GM23248 (cell line): ENCODE data around the gene SPACDR. TPM values are rescaled to one million over a fixed set of nuclear protein-coding genes. Genes with fewer than 3 reads are reported as not detected.

Experiments used
- DNase-seq: peaks from one replicate; pipeline ENCODE4 v3.0.0-alpha.2; 2015
- H2AFZ ChIP-seq: fragments of 200-600 bp; sonication (generic); 2 replicates; pipeline ENCODE4 v1.6.1; 2016; ENCODE audit warnings: antibody characterized with exemption
- H3F3A ChIP-seq: fragments of 200-600 bp; sonication (generic); 2 replicates; pipeline ENCODE4 v1.6.1; 2016; ENCODE audit warnings: mild to moderate bottlenecking, antibody characterized with exemption, mixed run types; ENCODE audit not compliant: insufficient read depth
- H3K27ac ChIP-seq: fragments of 200-600 bp; sonication (generic); 2 replicates; pipeline ENCODE4 v1.5.1; 2016; ENCODE audit warnings: mild to moderate bottlenecking
- H3K27me3 ChIP-seq: fragments of 200-600 bp; sonication (generic); replicated peaks from 2 replicates; pipeline ENCODE4 v1.6.1; 2016; ENCODE audit warnings: mild to moderate bottlenecking; ENCODE audit not compliant: insufficient read depth
- H3K36me3 ChIP-seq: fragments of 200-600 bp; sonication (generic); 2 replicates; pipeline ENCODE4 v1.6.1; 2016; ENCODE audit warnings: low read depth, mild to moderate bottlenecking
- H3K4me1 ChIP-seq: fragments of 200-600 bp; sonication (generic); 2 replicates; pipeline ENCODE4 v1.6.1; 2016; ENCODE audit warnings: mild to moderate bottlenecking; ENCODE audit not compliant: insufficient read depth
- H3K4me2 ChIP-seq: fragments of 200-600 bp; sonication (generic); one replicate; pipeline ENCODE4 v1.6.1; 2016; ENCODE audit warnings: mild to moderate bottlenecking; ENCODE audit not compliant: unreplicated experiment
- H3K4me3 ChIP-seq: fragments of 200-600 bp; sonication (generic); 2 replicates; pipeline ENCODE4 v1.5.1; 2016; ENCODE audit warnings: mild to moderate bottlenecking
- H3K79me2 ChIP-seq: fragments of 200-600 bp; sonication (generic); 2 replicates; pipeline ENCODE4 v1.6.1; 2016; ENCODE audit warnings: mild to moderate bottlenecking; ENCODE audit not compliant: insufficient read depth
- H3K9ac ChIP-seq: fragments of 200-600 bp; sonication (generic); 2 replicates; pipeline ENCODE4 v1.6.1; 2016; ENCODE audit warnings: mild to moderate bottlenecking
- H3K9me2 ChIP-seq: fragments of 200-600 bp; sonication (generic); 2 replicates; pipeline ENCODE4 v1.6.1; 2016; ENCODE audit warnings: mixed run types, mild to moderate bottlenecking, moderate library complexity; ENCODE audit not compliant: insufficient read depth
- H3K9me3 ChIP-seq: fragments of 200-600 bp; sonication (generic); one replicate; pipeline ENCODE4 v1.6.1; 2017; ENCODE audit warnings: low read depth
- H4K20me1 ChIP-seq: fragments of 200-600 bp; sonication (generic); 2 replicates; pipeline ENCODE4 v1.6.0; 2016; ENCODE audit not compliant: insufficient read depth
- EZH2 ChIP-seq: fragments of 200-600 bp; sonication (generic); IDR thresholded peaks from 2 replicates; pipeline ENCODE4 v1.6.1; 2018; ENCODE audit warnings: antibody characterized with exemption, mild to moderate bottlenecking; ENCODE audit not compliant: insufficient read depth, poor library complexity, severe bottlenecking
- EZH2phosphoT487 ChIP-seq: fragments of 200-600 bp; sonication (generic); IDR thresholded peaks from 2 replicates; pipeline ENCODE4 v1.6.1; 2018; ENCODE audit warnings: antibody characterized with exemption, moderate library complexity, mild to moderate bottlenecking, low read depth; ENCODE audit not compliant: insufficient read depth
- WGBS, 2 experiments: methylation state at CpG; one replicate each; pipeline ENCODE4 v1.1.6; 2015 to 2017; ENCODE audit warnings: low lambda C conversion rate in 2 of 2, low coverage in 1 of 2; ENCODE audit errors: missing lambda C conversion rate in 2 of 2; 5-methylcytosine and 5-hydroxymethylcytosine counted together
- in situ Hi-C: fragments of 300-500 bp; cut with MboI; formaldehyde crosslinking; loops from 2 replicates; pipeline ENCODE4 v1.15.0; 2020
- polyA plus RNA-seq: library from polyadenylated mRNA; unstranded; fragments of >200 nt; fragmentation: Nextera tagmentation; extraction: Ambion mirVana; gene quantifications from 2 replicates; pipeline ENCODE4 v1.2.1, GENCODE V29; 2016
- total RNA-seq: library from RNA; depleted of rRNA; stranded (reverse); fragments of >200 nt; shearing (Covaris generic); gene quantifications from 2 replicates; pipeline ENCODE4 v1.2.3, GENCODE V29; 2014

Gene SPACDR
- total and polyA plus RNA-seq, 2 experiments from 2014 or later = 0.50 TPM; not detected in 1

GRCh38 chr7:100486753-100487446 is 22.8 kb upstream of the SPACDR start:
- no peaks in the 10 kb centered on the region for H3K36me3 ChIP-seq
- no peak overlapping the region for H3K27ac ChIP-seq
- no peak overlapping the region for H3K9ac ChIP-seq
- H3K9me2 ChIP-seq = no peaks in the 10 kb centered on the region
- no peaks in the 10 kb centered on the region for H3K27me3 ChIP-seq
- in situ Hi-C loops = no loop called here
- H3K4me3 ChIP-seq = no peak overlapping the region
- DNase-seq = peak; percentile 30
- H3F3A ChIP-seq = 0 out of 2 replicates have a peak, but pooled peaks cover 4% of the 10 kb centered on the region
- TF ChIP-seq EZH2 = no peak
- TF ChIP-seq EZH2phosphoT487 = no peak
- no peaks in the 10 kb centered on the region for H3K4me1 ChIP-seq
- H2AFZ ChIP-seq = no peak overlapping the region
- no peaks in the 10 kb centered on the region for H4K20me1 ChIP-seq
- 86 to 87% methylated on average over 9 to 28 of the region's 30 CpGs for WGBS, 2 experiments
- H3K4me2 ChIP-seq = no peak overlapping the region
- no peaks in the 10 kb centered on the region for H3K79me2 ChIP-seq
- H3K9me3 ChIP-seq = no peaks in the 10 kb centered on the region

DNA sequence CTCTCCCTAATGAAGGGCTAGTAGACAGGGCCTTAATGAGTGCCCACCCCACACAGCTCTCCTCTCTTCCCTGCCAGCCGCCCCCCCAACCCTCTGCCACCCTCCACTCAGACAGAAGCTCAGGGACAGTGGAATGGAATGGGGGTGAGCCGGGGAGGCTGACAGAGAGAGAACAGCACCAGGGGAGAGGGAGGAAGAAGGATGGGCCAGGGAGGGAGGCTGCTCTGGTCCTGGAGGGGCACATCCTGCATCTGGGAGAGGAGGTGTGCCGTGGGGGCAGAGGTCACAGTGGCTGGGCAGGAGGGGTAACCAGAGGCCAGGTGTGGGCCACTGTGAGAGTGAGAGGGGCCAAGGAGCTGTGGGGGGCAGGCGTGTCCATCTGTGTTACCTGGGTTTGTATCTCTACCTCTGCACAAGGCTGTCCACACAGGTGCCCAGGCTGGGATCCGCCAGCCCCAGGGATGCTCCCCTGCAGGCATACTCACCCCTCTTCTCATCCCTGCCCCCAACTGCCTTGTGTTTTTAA is 22.1 kb upstream of the SPACDR start:
- TF ChIP-seq EZH2phosphoT487 (no peak), EZH2 (no peak)
- no peak overlapping the region for H3K9ac ChIP-seq
- no peaks in the 10 kb centered on the region for H4K20me1 ChIP-seq
- H3K4me3 ChIP-seq = no peak overlapping the region
- H3K9me2 ChIP-seq = no peaks in the 10 kb centered on the region
- no peaks in the 10 kb centered on the region for H3K79me2 ChIP-seq
- 0 out of 2 replicates have a peak, but pooled peaks cover 4% of the 10 kb centered on the region for H3F3A ChIP-seq
- in situ Hi-C loops = no loop called here
- WGBS, 2 experiments = 93 to 97% methylated on average over 5 of the region's 5 CpGs
- no peaks in the 10 kb centered on the region for H3K4me1 ChIP-seq
- no peaks in the 10 kb centered on the region for H3K9me3 ChIP-seq
- H3K36me3 ChIP-seq = no peaks in the 10 kb centered on the region
- H3K4me2 ChIP-seq = no peak overlapping the region
- H3K27me3 ChIP-seq = no peaks in the 10 kb centered on the region
- no peak for DNase-seq
- H2AFZ ChIP-seq = no peak overlapping the region
- H3K27ac ChIP-seq = no peak overlapping the region

- Histone ChIP-seq H3K79me2 (no peaks in the 10 kb centered on the region), H3F3A (0 out of 2 replicates have a peak, but pooled peaks cover 4% of the 10 kb centered on the region), H3K36me3 (no peaks in the 10 kb centered on the region), H3K27ac (no peak overlapping the region), H3K4me2 (no peak overlapping the region), H4K20me1 (no peaks in the 10 kb centered on the region), H3K4me1 (no peaks in the 10 kb centered on the region), H3K9ac (no peak overlapping the region), H3K9me3 (no peaks in the 10 kb centered on the region), H3K4me3 (no peak overlapping the region), H3K9me2 (no peaks in the 10 kb centered on the region), H3K27me3 (no peaks in the 10 kb centered on the region), H2AFZ (no peak overlapping the region)
- no peak for TF ChIP-seq EZH2phosphoT487
- no peak for TF ChIP-seq EZH2
- 71 to 77% methylated on average over 4 of the region's 4 CpGs for WGBS, 2 experiments
- DNase-seq = peak; percentile 38
- in situ Hi-C loops = no loop called here
Measured at GRCh38 chr7:100485471-100485876, 21.4 kb upstream of the SPACDR start.

DNA sequence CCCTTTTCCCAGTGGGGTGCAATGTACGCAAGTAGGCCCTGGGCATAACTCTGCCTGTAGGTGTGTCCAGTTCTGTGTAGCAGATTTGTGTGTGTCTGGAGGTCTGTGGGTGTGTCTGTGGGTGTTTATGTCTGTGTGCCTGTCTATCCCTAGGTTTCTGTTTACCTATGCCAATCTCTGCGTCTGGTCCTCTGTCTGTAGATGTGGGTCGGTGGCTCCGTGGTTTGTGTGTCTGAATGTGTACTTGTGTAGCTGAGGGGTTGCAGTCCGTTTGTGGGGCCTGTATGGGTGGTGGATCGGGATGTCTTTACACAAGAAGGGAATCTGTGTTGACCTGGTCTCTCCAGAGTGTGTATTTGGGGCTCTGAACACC is 20.6 kb upstream of the SPACDR start:
- Histone ChIP-seq H3K27ac (no peak overlapping the region), H4K20me1 (no peaks in the 10 kb centered on the region), H3K27me3 (no peaks in the 10 kb centered on the region), H3K9me2 (no peaks in the 10 kb centered on the region), H3K79me2 (no peaks in the 10 kb centered on the region), H3K4me2 (no peak overlapping the region), H3K9me3 (no peaks in the 10 kb centered on the region), H3K4me3 (no peak overlapping the region), H3K9ac (no peak overlapping the region), H3K36me3 (no peaks in the 10 kb centered on the region), H2AFZ (no peak overlapping the region), H3K4me1 (no peaks in the 10 kb centered on the region; the same call in 1 of the 2 replicates), H3F3A (0 out of 2 replicates have a peak, but pooled peaks cover 4% of the 10 kb centered on the region)
- 97 to 99% methylated on average over 6 of the region's 6 CpGs for WGBS, 2 experiments
- in situ Hi-C loops = no loop called here
- no peak for DNase-seq
- no peak for TF ChIP-seq EZH2
- TF ChIP-seq EZH2phosphoT487 = no peak
